Panc1 (cell line): ENCODE measurements around the gene CNTRL. TPM values are rescaled to one million over a fixed set of nuclear protein-coding genes. Genes with fewer than 3 reads are reported as not detected.

Experiments used
- ATAC-seq: fragments of 200-7000 bp; cut with Tn5 transposase; 2 replicates; pipeline ENCODE4 v1.9.1; 2020; ENCODE audit warnings: mild to moderate bottlenecking, moderate library complexity
- BruUV-seq: library from RNA; stranded (reverse); fragments of 400-500 nt; replicated peaks from 2 replicates; lab custom pipeline; 2021; lab: Mats Ljungman, UMichigan
- CTCF ChIA-PET: fragments of 300-600 bp; sonication (Branson Sonifier 250); formaldehyde crosslinking; loops from one replicate; lab custom pipeline; 2022; ENCODE audit warnings: antibody characterized with exemption; lab: Charles Lee
- POLR2A ChIA-PET: fragments of 300-600 bp; sonication (Branson Sonifier 250); formaldehyde crosslinking; loops from one replicate; lab custom pipeline; 2022; ENCODE audit warnings: antibody characterized with exemption; lab: Charles Lee
- DNase-seq: peaks from one replicate; pipeline ENCODE4 v3.0.0-alpha.2; 2010; ENCODE audit warnings: low read depth, low spot score
- H3K27ac ChIP-seq: 2 replicates; pipeline ENCODE4 v1.5.1; 2011; ENCODE audit warnings: mild to moderate bottlenecking, low read length, inconsistent platforms
- H3K27me3 ChIP-seq: fragments of 200-500 bp; sonication (Bioruptor generic); 2 replicates; pipeline ENCODE4 v1.6.0; 2014; ENCODE audit warnings: low read length, inconsistent platforms; ENCODE audit not compliant: control insufficient read depth, insufficient read depth
- H3K36me3 ChIP-seq: fragments of 200-500 bp; sonication (Bioruptor generic); 2 replicates; pipeline ENCODE4 v1.5.1; 2014; ENCODE audit warnings: inconsistent platforms, mild to moderate bottlenecking, low read length, moderate library complexity; ENCODE audit not compliant: control insufficient read depth, insufficient read depth
- H3K4me1 ChIP-seq: 2 replicates; pipeline ENCODE4 v1.5.1; 2011; ENCODE audit warnings: inconsistent platforms, mild to moderate bottlenecking, low read length, moderate library complexity; ENCODE audit not compliant: control insufficient read depth, insufficient read depth
- H3K4me3 ChIP-seq, 2 experiments: 2 replicates each; pipeline ENCODE4 v1.5.1; 2011 to 2012; ENCODE audit warnings: low read depth in 2 of 2, low read length in 2 of 2, mild to moderate bottlenecking in 2 of 2, inconsistent platforms in 1 of 2, moderate library complexity in 1 of 2
- H3K9me3 ChIP-seq: fragments of 200-500 bp; sonication (Bioruptor generic); 2 replicates; pipeline ENCODE4 v1.5.1; 2014; ENCODE audit warnings: low read depth, mild to moderate bottlenecking, inconsistent platforms, low read length, moderate library complexity; ENCODE audit not compliant: control insufficient read depth, insufficient read depth
- CTCF ChIP-seq: fragments of 450-650 bp; IDR thresholded peaks from 2 replicates; pipeline ENCODE4 v1.5.1; 2017; ENCODE audit warnings: mild to moderate bottlenecking
- POLR2AphosphoS5 ChIP-seq: IDR thresholded peaks from 2 replicates; pipeline ENCODE4 v1.6.1; 2012; ENCODE audit warnings: mild to moderate bottlenecking, low read depth, low read length, moderate library complexity
- REST ChIP-seq, 2 experiments: IDR thresholded peaks; 2 replicates each; pipeline ENCODE4 v1.6.1; 2011 to 2012; ENCODE audit warnings: low read depth in 2 of 2, control low read depth in 1 of 2, low read length in 1 of 2, mild to moderate bottlenecking in 1 of 2, moderate library complexity in 1 of 2; ENCODE audit not compliant: insufficient read depth in 1 of 2
- SIN3A ChIP-seq: IDR thresholded peaks from 2 replicates; pipeline ENCODE4 v1.6.1; 2012; ENCODE audit warnings: low read depth, mild to moderate bottlenecking, low read length, moderate library complexity, borderline replicate concordance; ENCODE audit not compliant: insufficient read depth
- TCF7L2 ChIP-seq: IDR thresholded peaks from 2 replicates; pipeline ENCODE4 v1.6.1; 2011; ENCODE audit warnings: mild to moderate bottlenecking, low read depth, low read length, inconsistent platforms
- in situ Hi-C: cut with HindIII; loops from 2 replicates; pipeline ENCODE4 v1.10.0; 2016; ENCODE audit warnings: low sequenced_read_pairs, low pct_unique_long_range_greater_than_20kb
- intact Hi-C: fragments of 100-400 bp; cut with micrococcal nuclease; formaldehyde crosslinking; loops from one replicate; pipeline ENCODE4 v1.10.0; 2022; ENCODE audit not compliant: unreplicated experiment
- total RNA-seq: library from RNA; stranded (reverse); gene quantifications from one replicate; pipeline ENCODE4 v1.2.1, GENCODE V29; 2021; ENCODE audit not compliant: unreplicated experiment

CNTRL gene
- total RNA-seq, 1 experiment from 2014 or later, result 11.5 TPM

DNA sequence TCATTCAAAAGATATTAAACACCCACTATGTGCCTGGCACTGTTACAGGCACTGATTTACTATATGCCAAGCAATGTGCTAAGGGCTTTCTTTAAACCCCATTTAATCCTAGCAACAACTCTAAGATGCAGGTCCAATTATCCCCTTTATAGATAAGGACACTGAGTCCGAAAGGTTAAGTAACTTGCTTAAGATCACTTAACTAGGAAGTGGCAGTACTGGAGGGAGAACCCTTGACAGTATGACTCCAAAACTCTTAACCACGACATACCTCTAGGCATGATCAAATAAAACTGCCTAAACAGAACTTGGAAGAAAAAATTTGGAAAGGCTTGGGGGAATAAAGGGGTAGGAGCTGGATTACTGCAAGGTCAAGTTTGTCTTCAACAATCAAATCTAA, 125.2 kb downstream of the CNTRL start:
- intact Hi-C loops, result no loop called here
- POLR2A ChIA-PET, result interaction anchor here (0.6 kb wide), 1 partner anchor 175 kb away, joined by 9 read pairs; no protein-coding TSS in a partner anchor

GRCh38 chr9:121200356-121200755, 125.6 kb downstream of the CNTRL start:
- in situ Hi-C loops, result no loop called here
- CTCF ChIA-PET, result no interaction called here
- no peak for ATAC-seq

More for the DNA sequence above, 125.2 kb downstream of the CNTRL start:
- ATAC-seq, result no peak
- Histone ChIP-seq H3K4me3 (peak overlapping the region; percentile 82 to 85), H3K27ac (peak overlapping the region; percentile 76), H3K9me3 (no peaks in the 10 kb centered on the region), H3K4me1 (peaks cover 14% of the 10 kb centered on the region), H3K36me3 (peaks cover 2% of the 10 kb centered on the region; the same call in 1 of the 2 replicates), H3K27me3 (no peaks in the 10 kb centered on the region)
- in situ Hi-C loops, result no loop called here
- TF ChIP-seq REST (IDR thresholded peaks at IDR 0.05; ENCODE audit: insufficient read depth in 1 of 2, low read depth in 2 of 2, low read length in 1 of 2) (no peak), TCF7L2 (no peak), SIN3A (no peak), CTCF (no peak), POLR2AphosphoS5 (no peak)
- CTCF ChIA-PET, result no interaction called here
- BruUV-seq, result no TSS peak
- no peak for DNase-seq

More at GRCh38 chr9:121200356-121200755, 125.6 kb downstream of the CNTRL start:
- Histone ChIP-seq H3K9me3 (no peaks in the 10 kb centered on the region), H3K4me3 (peak overlapping the region; percentile 82 to 85), H3K4me1 (peaks cover 14% of the 10 kb centered on the region), H3K36me3 (peaks cover 2% of the 10 kb centered on the region; the same call in 1 of the 2 replicates), H3K27ac (peak overlapping the region; percentile 76), H3K27me3 (no peaks in the 10 kb centered on the region)
- POLR2A ChIA-PET, result no interaction called here
- intact Hi-C loops, result no loop called here
- no TSS peak for BruUV-seq
- no peak for DNase-seq
- TF ChIP-seq TCF7L2, result no peak
- TF ChIP-seq SIN3A, result no peak
- TF ChIP-seq POLR2AphosphoS5, result no peak
- TF ChIP-seq CTCF, result no peak
